HG03439 (cell line): ENCODE results near the gene SPTAN1.

ENCODE experiments used
- ATAC-seq: cut with Tn5 transposase; IDR thresholded peaks from one replicate; pipeline ENCODE4 v1.9.1; 2021; ENCODE audit warnings: mild to moderate bottlenecking, moderate library complexity; ENCODE audit not compliant: unreplicated experiment

The SPTAN1 gene

GRCh38 chr9:128595471-128595870 is 43.1 kb downstream of the SPTAN1 start:
- no peak for ATAC-seq

DNA sequence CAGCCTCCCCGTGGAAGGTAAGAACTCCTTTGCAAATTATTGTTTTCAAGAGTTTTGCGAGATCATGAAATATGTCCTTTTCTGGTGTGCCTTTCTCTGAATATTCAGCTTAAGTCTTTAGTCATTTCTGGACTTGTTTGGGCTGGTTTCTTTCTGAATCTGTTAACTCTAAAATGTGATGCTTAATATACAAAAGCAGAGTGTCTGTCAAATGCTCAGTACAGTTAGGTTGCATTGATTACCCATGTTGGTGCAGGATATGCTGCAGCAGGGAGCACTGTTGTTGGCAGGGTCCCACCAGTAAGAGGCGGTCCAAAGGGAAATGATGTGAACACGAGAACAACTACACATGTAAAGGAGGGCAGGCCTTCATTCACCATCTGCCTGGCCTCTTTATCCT is 47.7 kb downstream of the SPTAN1 start:
- ATAC-seq: no peak

DNA sequence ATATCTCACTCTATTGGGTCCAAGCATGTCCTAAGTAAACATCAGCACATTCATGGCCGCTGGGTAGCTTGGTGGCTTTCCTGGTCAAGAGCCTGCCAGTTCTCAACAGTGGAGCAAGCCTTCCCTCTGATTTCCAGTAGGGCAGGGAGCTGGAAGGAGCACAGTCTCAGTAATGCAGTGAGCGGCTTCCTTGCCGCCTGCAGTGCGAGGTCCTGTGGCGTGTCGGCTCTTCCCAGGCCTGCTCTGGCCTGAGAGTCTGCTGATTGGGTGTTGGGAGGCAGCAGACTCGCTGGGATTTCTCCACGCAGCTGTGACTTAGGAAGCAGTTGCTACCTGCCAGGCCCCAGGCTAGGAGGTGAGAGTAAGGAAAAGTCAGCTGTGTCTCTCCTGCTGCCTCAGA is 51.3 kb downstream of the SPTAN1 start:
- no peak for ATAC-seq

DNA sequence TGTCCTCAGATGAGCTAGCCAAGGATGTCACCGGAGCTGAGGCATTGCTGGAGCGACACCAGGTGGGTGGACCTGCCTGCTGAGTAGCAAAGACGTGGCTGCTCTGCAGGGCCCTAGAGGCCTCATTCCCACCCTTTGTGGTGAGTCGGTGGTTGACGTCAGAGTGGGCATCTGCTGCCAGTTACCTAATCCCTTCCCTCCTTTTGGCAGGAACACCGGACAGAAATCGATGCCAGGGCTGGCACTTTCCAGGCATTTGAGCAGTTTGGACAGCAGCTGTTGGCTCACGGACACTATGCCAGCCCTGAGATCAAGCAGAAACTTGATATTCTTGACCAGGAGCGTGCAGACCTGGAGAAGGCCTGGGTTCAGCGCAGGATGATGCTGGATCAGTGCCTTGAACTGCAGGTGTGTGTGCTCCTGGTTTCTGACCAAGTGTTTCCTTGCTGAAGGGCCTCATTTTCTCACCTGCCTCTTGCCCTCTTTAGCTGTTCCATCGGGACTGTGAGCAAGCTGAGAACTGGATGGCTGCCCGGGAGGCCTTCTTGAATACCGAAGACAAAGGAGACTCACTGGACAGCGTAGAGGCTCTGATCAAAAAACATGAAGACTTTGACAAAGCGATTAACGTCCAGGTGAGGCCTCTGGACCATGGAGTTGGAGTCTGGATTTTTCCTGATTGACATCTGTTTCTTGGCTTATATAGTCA is 55.4 kb downstream of the SPTAN1 start:
- ATAC-seq: no peak

DNA sequence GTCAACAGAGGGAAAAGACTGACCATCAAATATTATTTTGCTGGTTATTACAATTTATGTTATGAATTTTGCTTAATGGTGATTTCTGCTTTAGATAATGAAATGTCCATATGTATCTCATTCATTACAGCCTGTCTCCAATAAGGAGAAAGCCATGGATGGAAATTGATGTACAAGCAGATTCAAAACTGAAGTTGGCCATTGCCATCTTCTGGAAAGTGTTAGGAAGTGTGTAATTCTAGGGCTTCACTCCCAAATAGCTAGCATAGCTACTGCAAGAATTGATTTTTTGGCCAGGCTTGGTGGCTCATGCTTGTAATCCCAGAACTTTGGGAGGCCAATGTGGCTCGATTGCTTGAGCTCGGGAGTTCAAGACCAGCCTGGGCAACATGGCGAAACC is 58.5 kb downstream of the SPTAN1 start:
- ATAC-seq: no peak

DNA sequence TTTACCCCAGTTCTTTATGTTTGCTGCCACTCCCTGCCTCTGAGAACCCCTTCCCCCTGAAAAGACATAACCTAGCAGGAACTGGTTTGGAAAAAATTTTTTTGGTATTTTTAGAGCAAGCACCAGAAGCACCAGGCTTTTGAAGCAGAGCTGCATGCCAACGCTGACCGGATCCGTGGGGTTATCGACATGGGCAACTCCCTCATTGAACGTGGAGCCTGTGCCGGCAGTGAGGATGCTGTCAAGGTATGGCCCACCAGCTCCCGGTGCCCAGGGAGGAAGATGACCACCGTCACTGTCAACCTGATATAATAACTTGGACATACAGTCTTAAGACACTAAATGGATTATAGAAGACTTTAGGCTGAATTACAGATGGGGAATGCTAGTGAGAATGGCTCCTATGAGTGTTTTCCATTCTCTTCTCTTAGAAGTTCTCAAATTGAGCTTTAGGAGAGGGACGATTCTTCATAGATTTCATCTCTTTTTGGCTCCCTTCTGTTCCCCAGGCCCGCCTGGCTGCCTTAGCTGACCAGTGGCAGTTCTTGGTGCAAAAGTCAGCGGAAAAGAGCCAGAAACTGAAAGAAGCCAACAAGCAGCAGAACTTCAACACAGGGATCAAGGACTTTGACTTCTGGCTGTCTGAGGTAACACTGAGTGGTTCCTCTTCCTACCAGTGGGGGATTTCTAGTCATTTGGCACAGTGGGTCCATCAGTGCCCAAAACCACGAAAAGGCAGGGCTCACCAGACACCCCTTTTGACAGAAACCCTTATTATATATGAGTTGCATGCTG is 59.4 kb downstream of the SPTAN1 start:
- no peak for ATAC-seq

DNA sequence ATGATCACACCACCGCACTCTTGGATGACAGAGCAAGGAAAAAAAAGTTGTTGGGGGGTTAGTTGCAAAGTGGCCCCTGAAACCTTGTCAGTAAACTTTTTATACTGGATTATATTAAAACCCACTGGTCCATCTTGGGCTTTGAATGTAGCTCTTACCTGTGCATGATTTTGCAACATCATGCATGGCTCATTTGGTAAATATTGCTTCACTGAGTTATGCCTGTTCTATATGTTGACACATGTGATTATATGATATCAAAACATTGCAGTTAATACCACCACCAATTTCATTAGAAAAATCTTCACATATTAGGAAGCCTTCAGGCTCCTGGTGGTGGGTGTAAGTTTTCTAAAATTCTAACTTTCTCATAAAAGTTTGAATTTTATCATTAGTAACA is 62.3 kb downstream of the SPTAN1 start:
- ATAC-seq: no peak

DNA sequence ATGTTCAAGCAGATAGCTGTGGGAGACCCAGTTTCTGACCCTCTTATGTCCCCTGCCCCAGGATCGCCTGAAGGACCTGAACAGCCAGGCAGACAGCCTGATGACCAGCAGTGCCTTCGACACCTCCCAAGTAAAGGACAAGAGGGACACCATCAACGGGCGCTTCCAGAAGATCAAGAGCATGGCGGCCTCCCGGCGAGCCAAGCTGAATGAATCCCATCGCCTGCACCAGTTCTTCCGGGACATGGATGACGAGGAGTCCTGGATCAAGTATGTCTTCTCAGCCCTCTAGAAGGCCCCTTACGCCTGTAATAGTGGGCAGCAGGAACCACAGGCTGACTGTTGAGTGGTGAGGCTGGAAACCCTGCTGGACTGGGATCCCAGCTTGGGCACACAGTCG is 63.2 kb downstream of the SPTAN1 start:
- no peak for ATAC-seq

GRCh38 chr9:128617943-128618342 is 65.6 kb downstream of the SPTAN1 start:
- no peak for ATAC-seq

DNA sequence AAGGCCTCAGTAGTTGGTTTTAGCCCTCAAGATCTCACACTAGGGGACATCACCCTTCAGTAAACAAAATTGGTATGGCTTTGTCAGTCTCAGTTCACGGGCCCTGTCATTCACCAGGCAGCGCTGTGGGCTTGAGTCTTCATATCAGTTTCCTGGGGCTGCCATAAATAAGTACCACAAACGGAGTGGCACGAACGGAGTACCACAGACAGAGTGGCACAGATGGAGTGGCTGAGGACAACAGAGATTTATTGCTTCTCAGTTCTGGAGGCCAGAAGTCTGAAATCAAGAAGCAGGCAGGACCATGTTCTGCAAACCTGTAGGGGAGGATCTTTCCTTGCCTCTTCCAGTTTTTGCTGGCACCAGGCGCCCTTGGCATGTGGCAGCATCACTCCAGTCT is 66.7 kb downstream of the SPTAN1 start:
- no peak for ATAC-seq

- ATAC-seq: no peak
These were observed 67.4 kb downstream of the SPTAN1 start for GRCh38 chr9:128619779-128620178.

DNA sequence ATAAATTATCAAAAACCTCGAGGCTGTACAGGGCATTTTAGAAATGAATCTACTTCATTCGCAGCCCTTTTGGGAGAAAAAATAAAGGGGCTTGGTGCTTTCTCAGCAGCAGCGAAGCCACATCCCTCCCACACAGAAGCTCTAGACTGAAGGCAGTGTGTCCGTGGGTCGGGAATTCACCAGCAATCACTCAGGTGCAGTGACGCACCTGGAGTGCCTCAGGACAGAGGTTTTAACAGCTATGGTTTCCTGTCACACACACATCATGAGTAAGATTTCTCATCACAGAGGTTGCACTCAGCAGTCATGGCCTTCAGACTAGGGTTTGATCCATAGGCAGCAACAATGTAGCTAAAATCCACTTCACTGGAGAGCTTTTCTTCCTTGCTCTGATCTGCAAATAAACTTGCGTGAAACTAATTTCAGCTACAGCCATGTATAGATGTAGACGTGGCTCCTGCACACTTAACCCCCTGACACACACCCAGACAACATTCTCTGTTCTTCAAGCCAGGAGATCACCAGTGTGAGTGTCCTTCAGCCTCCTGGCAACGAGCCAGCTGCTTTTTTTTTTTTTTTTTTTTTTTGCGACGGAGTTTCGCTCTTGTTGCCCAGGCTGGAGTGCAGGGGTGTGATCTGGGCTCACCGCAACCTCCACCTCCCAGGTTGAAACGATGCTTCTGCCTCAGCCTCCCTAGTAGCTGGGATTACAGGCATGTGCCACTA is 69.5 kb downstream of the SPTAN1 start:
- ATAC-seq: no peak

DNA sequence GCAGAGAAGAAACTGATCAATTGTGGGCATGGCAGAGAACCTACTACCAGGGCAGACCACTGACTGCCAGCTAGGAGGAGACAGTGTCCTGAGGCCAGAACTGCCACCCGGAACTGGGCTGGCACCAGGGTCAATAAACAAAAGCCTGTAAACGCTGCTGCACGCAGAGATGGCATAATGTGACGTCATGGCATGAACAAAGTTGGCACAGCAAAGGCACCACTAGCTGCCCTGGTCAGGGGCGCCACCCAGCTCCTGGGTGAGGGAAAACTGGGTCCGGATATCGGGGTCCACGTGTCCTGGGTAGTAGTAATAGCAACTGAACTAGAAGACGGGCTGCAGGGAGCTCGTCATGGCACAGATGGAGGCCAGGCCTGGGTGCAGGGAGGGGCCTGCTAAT is 72.2 kb downstream of the SPTAN1 start:
- ATAC-seq: no peak

- no peak for ATAC-seq
These were observed 73.2 kb downstream of the SPTAN1 start for GRCh38 chr9:128625391-128626146.

GRCh38 chr9:128626181-128626580 is 73.8 kb downstream of the SPTAN1 start:
- no peak for ATAC-seq

DNA sequence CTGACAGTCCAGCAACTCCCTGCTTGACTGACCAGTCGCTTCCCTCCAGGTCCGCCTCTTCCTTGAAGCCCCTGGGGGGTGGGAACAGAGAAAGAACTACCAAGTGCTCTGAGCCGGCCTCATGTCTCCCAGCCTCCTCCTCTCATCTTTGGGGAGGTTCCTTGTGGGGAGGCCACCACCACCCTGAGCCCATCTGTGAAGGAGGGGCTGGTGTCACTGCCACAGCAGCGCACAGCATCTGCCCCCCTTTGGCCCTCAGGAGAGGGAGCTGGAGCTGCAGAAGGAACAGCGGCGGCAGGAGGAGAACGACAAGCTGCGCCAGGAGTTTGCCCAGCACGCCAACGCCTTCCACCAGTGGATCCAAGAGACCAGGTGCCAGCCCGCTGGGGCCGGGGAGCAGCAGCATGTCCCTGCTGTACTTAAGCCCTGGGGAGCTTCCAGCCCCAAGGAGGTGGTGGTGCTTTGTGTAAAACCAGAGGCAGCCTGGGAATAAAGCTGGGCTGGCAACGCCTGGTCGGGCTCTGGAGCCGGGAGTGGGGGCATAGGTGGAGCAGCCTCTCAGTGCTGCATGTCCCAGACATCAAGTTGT is 74.8 kb downstream of the SPTAN1 start:
- ATAC-seq: no peak

- ATAC-seq: no peak
These were observed 75.5 kb downstream of the SPTAN1 start for GRCh38 chr9:128627906-128628305.

GRCh38 chr9:128628471-128629048 is 76.2 kb downstream of the SPTAN1 start:
- no peak for ATAC-seq

DNA sequence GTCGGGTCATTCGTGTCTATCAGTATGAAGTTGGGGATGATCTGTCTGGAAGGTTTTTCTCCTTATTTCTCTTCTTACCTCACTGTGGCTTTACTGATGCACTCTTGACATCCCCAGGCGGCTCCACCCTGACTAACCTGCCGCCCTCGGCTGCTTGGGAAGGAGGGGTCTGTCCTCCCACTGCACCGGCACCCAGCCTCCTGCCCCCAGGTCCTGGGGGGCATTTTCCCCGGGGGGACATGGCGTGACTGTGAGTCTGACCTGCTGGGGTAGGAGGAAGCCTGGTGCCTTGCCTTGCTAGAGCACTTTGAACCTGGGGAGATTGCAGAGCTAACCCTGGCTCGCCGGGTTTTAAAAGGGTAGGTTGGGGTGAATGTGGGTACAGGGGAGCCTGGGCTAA is 76.7 kb downstream of the SPTAN1 start:
- ATAC-seq: no peak

- ATAC-seq: no peak
These were observed 77.6 kb downstream of the SPTAN1 start for GRCh38 chr9:128629852-128630545.
